T-cell (primary cell): ENCODE results near the gene BBOF1. TPM values are rescaled to one million over a fixed set of nuclear protein-coding genes. Genes with fewer than 3 reads are reported as not detected.
"Not testable (repeated sequence)": the region's sequence is repeated elsewhere in the genome, so short reads cannot be mapped to it uniquely, and the experiment has no call there.

ENCODE experiments used
- ATAC-seq, 4 experiments: fragments of 200-7000 bp in 3 of 4; fragments of 150-1000 bp in 1 of 4; cut with Tn5 transposase; replicated peaks in 1 of 4; 1 replicate in 3 of 4; 2 replicates in 1 of 4; pipeline ENCODE4 v1.10.0; 2021; ENCODE audit warnings: moderate library complexity in 3 of 4, mild to moderate bottlenecking in 2 of 4, moderate number of reproducible peaks in 1 of 4
- CTCF ChIA-PET, 2 donors: fragments of 300-600 bp; sonication (Branson Sonifier 250); formaldehyde crosslinking; loops; one replicate each; lab custom pipeline; 2022; ENCODE audit warnings: antibody characterized with exemption in 2 of 2; lab: Charles Lee
- POLR2A ChIA-PET, 2 donors: fragments of 300-600 bp; sonication (Branson Sonifier 250); formaldehyde crosslinking; loops; one replicate each; lab custom pipeline; 2022; ENCODE audit warnings: antibody characterized with exemption in 2 of 2; lab: Charles Lee
- DNase-seq, 35 experiments: peaks; one replicate each; pipeline versions ENCODE4 v3.0.0 to v3.0.0-alpha.2; 2013 to 2023
- H3K27ac ChIP-seq: one replicate; pipeline ENCODE4 v1.5.1; 2013; ENCODE audit warnings: low read length
- H3K27me3 ChIP-seq, 2 experiments: replicated peaks in 1 of 2; 1 replicate in 1 of 2; 2 replicates in 1 of 2; pipeline versions ENCODE4 v1.6.1 to v1.7.0; 2013; ENCODE audit warnings: low read length in 1 of 2, mixed read lengths in 1 of 2; ENCODE audit not compliant: control insufficient read depth in 2 of 2, insufficient read depth in 2 of 2; ENCODE audit errors: extremely low read depth in 1 of 2
- H3K36me3 ChIP-seq, 2 donors: 1 replicate in 1 of 2; 2 replicates in 1 of 2; pipeline versions ENCODE4 v1.6.1 to v1.7.0; 2013; ENCODE audit warnings: low read length in 1 of 2; ENCODE audit not compliant: control insufficient read depth in 2 of 2, insufficient read depth in 1 of 2; ENCODE audit errors: extremely low read depth in 1 of 2
- H3K4me1 ChIP-seq, 2 experiments: 1 replicate in 1 of 2; 2 replicates in 1 of 2; pipeline versions ENCODE4 v1.6.1 to v1.7.0; 2013; ENCODE audit warnings: low read length in 2 of 2, mixed read lengths in 1 of 2; ENCODE audit not compliant: insufficient read depth in 2 of 2, control insufficient read depth in 1 of 2; ENCODE audit errors: extremely low read depth in 1 of 2
- H3K4me3 ChIP-seq, 2 donors: 1 replicate in 1 of 2; 2 replicates in 1 of 2; pipeline versions ENCODE4 v1.5.1 to v1.7.0; 2013; ENCODE audit warnings: mild to moderate bottlenecking in 2 of 2, low read length in 1 of 2, moderate library complexity in 1 of 2; ENCODE audit not compliant: control insufficient read depth in 1 of 2; ENCODE audit errors: extremely low read depth in 1 of 2
- H3K9me3 ChIP-seq: 2 replicates; pipeline ENCODE4 v1.7.0; 2013
- H3K27ac Mint-ChIP-seq, 2 donors: one replicate each; pipeline ENCODE4 v1.8.0; 2020 to 2021; ENCODE audit warnings: mild to moderate bottlenecking in 2 of 2, mixed read lengths in 2 of 2
- H3K27me3 Mint-ChIP-seq, 2 donors: one replicate each; pipeline ENCODE4 v1.8.0; 2021 to 2022; ENCODE audit warnings: mixed read lengths in 2 of 2
- H3K36me3 Mint-ChIP-seq: one replicate; pipeline ENCODE4 v1.8.0; 2021; ENCODE audit warnings: mixed read lengths
- H3K4me1 Mint-ChIP-seq, 3 donors: one replicate each; pipeline ENCODE4 v1.8.0; 2020 to 2022; ENCODE audit warnings: mixed read lengths in 3 of 3, mild to moderate bottlenecking in 1 of 3
- H3K4me3 Mint-ChIP-seq, 3 donors: one replicate each; pipeline ENCODE4 v1.8.0; 2020 to 2022; ENCODE audit warnings: mild to moderate bottlenecking in 3 of 3, mixed read lengths in 3 of 3, moderate library complexity in 3 of 3
- H3K9me3 Mint-ChIP-seq, 3 donors: one replicate each; pipeline ENCODE4 v1.8.0; 2020 to 2022; ENCODE audit warnings: mixed read lengths in 3 of 3
- WGBS: methylation state at CpG from one replicate; pipeline ENCODE4 v1.1.5; 2013; ENCODE audit warnings: missing lambda C conversion rate; ENCODE audit not compliant: insufficient coverage; 5-methylcytosine and 5-hydroxymethylcytosine counted together
- total RNA-seq, 35 experiments: library from RNA in 6 of 35; stranded (reverse) in 6 of 35; fragments of 120-200 nt in 1 of 35; gene quantifications; one replicate each; pipeline versions ENCODE4 v1.2.1 to v1.2.4 and lab custom pipeline; 2013 to 2026

BBOF1 gene
- total RNA-seq, 5 donors from 2014 or later (not counting 1 experiment from before 2014, with no cell fraction given), result 1.8 to 3.1 (median 2.3) TPM

DNA sequence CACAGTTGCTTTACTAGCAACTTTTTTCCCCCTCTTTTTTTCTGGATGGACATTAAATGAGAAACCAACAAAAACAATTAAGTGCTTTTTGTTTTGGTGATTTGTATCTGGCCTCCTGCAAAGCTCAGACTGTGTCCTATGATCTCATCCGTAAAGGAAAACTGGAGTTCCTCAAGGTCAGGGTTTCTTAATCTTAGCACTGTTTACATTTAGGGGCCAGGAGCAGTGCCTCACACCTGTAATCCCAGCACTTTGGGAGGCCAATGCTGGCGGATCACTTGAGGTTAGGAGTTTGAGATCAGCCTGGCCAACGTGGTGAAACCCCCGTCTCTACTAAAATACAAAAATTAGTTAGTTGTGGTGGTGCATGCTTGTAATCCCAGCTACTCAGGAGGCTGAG is 28.1 kb upstream of the BBOF1 start:
- H3K4me1 Mint-ChIP-seq, result no peaks in the 10 kb centered on the region
- WGBS, result 71% methylated on average over 1 of the region's 4 CpGs
- H3K36me3 Mint-ChIP-seq, result peaks cover 22% of the 10 kb centered on the region
- Histone ChIP-seq H3K36me3 (peaks cover 0 to 13% of the 10 kb centered on the region in 2 donors), H3K4me1 (no peaks in the 10 kb centered on the region), H3K27me3 (no peaks in the 10 kb centered on the region), H3K4me3 (no peak overlapping the region), H3K27ac (no peak overlapping the region), H3K9me3 (no peaks in the 10 kb centered on the region)
- no peaks in the 10 kb centered on the region for H3K9me3 Mint-ChIP-seq
- H3K27ac Mint-ChIP-seq, result no peak overlapping the region
- CTCF ChIA-PET, result interaction anchor here in 1 of 2 donors (0.6 kb wide), 2 partner anchors 11 to 58 kb away, joined by 3 read pairs; no protein-coding TSS in a partner anchor
- H3K27me3 Mint-ChIP-seq, result no peaks in the 10 kb centered on the region
- no peak overlapping the region for H3K4me3 Mint-ChIP-seq
- POLR2A ChIA-PET, result no interaction called here
- no peak for ATAC-seq
- no peak for DNase-seq

GRCh38 chr14:73994926-73995325 is 24.2 kb upstream of the BBOF1 start:
- CTCF ChIA-PET, result interaction anchor here in 1 of 2 donors (1.0 kb wide), 1 partner anchor 42 kb away, joined by 9 read pairs; no protein-coding TSS in a partner anchor
- H3K36me3 ChIP-seq, H3K27ac Mint-ChIP-seq, H3K4me3 Mint-ChIP-seq, H3K9me3 Mint-ChIP-seq, POLR2A ChIA-PET, H3K27me3 Mint-ChIP-seq, DNase-seq, H3K4me3 ChIP-seq, H3K9me3 ChIP-seq, H3K27ac ChIP-seq, H3K4me1 ChIP-seq, H3K4me1 Mint-ChIP-seq, ATAC-seq, H3K27me3 ChIP-seq: not testable (repeated sequence)
- peaks cover 20% of the 10 kb centered on the region for H3K36me3 Mint-ChIP-seq
- 100% methylated on average over 3 of the region's 7 CpGs for WGBS

DNA sequence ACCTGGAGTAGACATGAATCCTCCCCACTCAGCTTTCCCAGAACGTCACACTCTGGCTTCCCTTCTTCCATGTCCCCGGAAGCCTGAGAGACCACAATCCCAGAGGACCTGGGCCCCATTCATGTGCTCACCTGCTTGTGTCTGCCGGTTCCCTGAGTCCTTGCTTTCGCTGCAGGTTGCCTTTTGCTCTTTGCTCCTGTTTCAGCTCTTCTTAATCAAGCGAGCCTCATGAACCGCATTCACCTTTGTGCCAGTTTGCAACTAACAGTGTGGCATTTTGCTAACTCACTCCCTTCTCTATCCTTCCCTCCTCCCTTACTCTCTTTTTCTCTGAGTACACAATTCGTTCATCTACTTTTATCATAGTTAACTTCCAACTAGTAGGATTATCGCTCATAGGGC is 23.2 kb upstream of the BBOF1 start:
- Mint-ChIP-seq H3K27me3 (no peaks in the 10 kb centered on the region), H3K27ac (no peak overlapping the region), H3K4me3 (no peak overlapping the region), H3K4me1 (no peaks in the 10 kb centered on the region), H3K9me3 (no peaks in the 10 kb centered on the region), H3K36me3 (peaks cover 19% of the 10 kb centered on the region)
- ChIA-PET CTCF (interaction anchor here in 1 of 2 donors (1.0 kb wide), 1 partner anchor 41 kb away, joined by 9 read pairs; no protein-coding TSS in a partner anchor), POLR2A (no interaction called here)
- ATAC-seq, result no peak
- Histone ChIP-seq H3K4me1 (no peaks in the 10 kb centered on the region), H3K27me3 (no peaks in the 10 kb centered on the region), H3K27ac (no peak overlapping the region), H3K9me3 (no peaks in the 10 kb centered on the region), H3K4me3 (no peak overlapping the region), H3K36me3 (no peaks in the 10 kb centered on the region)
- DNase-seq, result no peak
- 94% methylated on average over 7 of the region's 8 CpGs for WGBS

- Mint-ChIP-seq H3K36me3 (peaks cover 17% of the 10 kb centered on the region), H3K4me3 (no peak overlapping the region), H3K9me3 (no peaks in the 10 kb centered on the region), H3K27me3 (no peaks in the 10 kb centered on the region), H3K4me1 (no peaks in the 10 kb centered on the region), H3K27ac (no peak overlapping the region)
- Histone ChIP-seq H3K4me1 (no peaks in the 10 kb centered on the region), H3K27ac (no peak overlapping the region), H3K9me3 (no peaks in the 10 kb centered on the region), H3K4me3 (no peak overlapping the region), H3K27me3 (no peaks in the 10 kb centered on the region), H3K36me3 (no peaks in the 10 kb centered on the region)
- ChIA-PET CTCF (no interaction called here), POLR2A (interaction anchor here in 1 of 2 donors (0.5 kb wide), 1 partner anchor 41 kb away, joined by 5 read pairs; no protein-coding TSS in a partner anchor)
- ATAC-seq (no peak), DNase-seq (no peak)
- WGBS, result no CpG with 5 or more reads among the region's 2 CpGs
Measured at GRCh38 chr14:73996731-73997107, 22.4 kb upstream of the BBOF1 start.

- Histone ChIP-seq H3K27ac (no peak overlapping the region), H3K4me1 (no peaks in the 10 kb centered on the region), H3K9me3 (no peaks in the 10 kb centered on the region), H3K27me3 (no peaks in the 10 kb centered on the region), H3K36me3 (no peaks in the 10 kb centered on the region), H3K4me3 (no peak overlapping the region)
- WGBS, result no CpG with 5 or more reads among the region's 1 CpG
- H3K27me3 Mint-ChIP-seq, result no peaks in the 10 kb centered on the region
- peaks cover 14% of the 10 kb centered on the region for H3K36me3 Mint-ChIP-seq
- H3K27ac Mint-ChIP-seq, result no peak overlapping the region
- no peaks in the 10 kb centered on the region for H3K9me3 Mint-ChIP-seq
- POLR2A ChIA-PET, result interaction anchor here in 1 of 2 donors (0.5 kb wide), 1 partner anchor 41 kb away, joined by 5 read pairs; no protein-coding TSS in a partner anchor
- ATAC-seq (no peak), DNase-seq (no peak)
- no peaks in the 10 kb centered on the region for H3K4me1 Mint-ChIP-seq
- H3K4me3 Mint-ChIP-seq, result no peak overlapping the region
- CTCF ChIA-PET, result no interaction called here
Measured at GRCh38 chr14:73997108-73997943, 21.8 kb upstream of the BBOF1 start.

DNA sequence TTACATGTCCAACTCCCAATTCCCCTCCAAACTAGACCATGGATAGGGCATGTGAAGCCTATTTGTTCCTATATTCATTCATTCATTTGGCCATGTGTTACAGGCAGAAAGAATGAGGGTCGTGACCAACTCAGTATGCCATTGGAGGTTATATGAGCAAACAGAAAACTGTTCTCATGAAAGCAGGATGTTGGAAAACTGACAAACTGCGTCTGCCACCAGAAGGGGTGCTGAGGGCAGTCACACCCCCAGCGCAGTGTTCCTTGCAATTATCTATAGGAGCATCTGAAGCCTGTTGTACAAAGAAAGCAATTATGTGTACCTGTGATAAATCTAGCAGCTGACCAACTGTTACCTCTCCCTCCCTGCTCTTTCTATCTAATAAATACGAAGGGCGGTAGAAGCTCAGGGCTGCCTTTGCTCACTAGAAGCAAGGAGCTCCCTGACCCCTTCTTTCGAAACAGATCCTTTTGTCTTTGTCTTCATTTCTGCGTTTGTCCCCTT is 21.2 kb upstream of the BBOF1 start:
- ATAC-seq (no peak), DNase-seq (no peak)
- H3K36me3 ChIP-seq, result no peaks in the 10 kb centered on the region
- H3K36me3 Mint-ChIP-seq, result peaks cover 14% of the 10 kb centered on the region
- ChIA-PET CTCF (no interaction called here), POLR2A (no interaction called here)
- H3K4me3 ChIP-seq, result no peak overlapping the region
- H3K4me1 ChIP-seq, result no peaks in the 10 kb centered on the region
- H3K9me3 ChIP-seq, result no peaks in the 10 kb centered on the region
- WGBS, result 100% methylated on average over 3 of the region's 7 CpGs
- no peak overlapping the region for H3K4me3 Mint-ChIP-seq
- no peaks in the 10 kb centered on the region for H3K27me3 ChIP-seq
- H3K27ac ChIP-seq, result no peak overlapping the region
- H3K4me1 Mint-ChIP-seq, result no peaks in the 10 kb centered on the region
- no peaks in the 10 kb centered on the region for H3K9me3 Mint-ChIP-seq
- no peaks in the 10 kb centered on the region for H3K27me3 Mint-ChIP-seq
- no peak overlapping the region for H3K27ac Mint-ChIP-seq
